Transverse colon (tissue), 4 donors: Measurements from ENCODE around the gene CCL15. TPM values are rescaled to one million over a fixed set of nuclear protein-coding genes. Genes with fewer than 3 reads are reported as not detected.

Experiments used
- DNase-seq: peaks from one replicate; pipeline ENCODE4 v3.0.0-alpha.2; 2019
- H3K27ac ChIP-seq, 4 donors: fragments of 200-600 bp; sonication (generic); 2 replicates each; pipeline ENCODE4 v1.5.1; 2016 to 2018; ENCODE audit warnings: inconsistent platforms in 4 of 4
- H3K27me3 ChIP-seq: fragments of 200-600 bp; sonication (generic); 2 replicates; pipeline ENCODE4 v1.5.1; 2017; ENCODE audit warnings: inconsistent platforms
- H3K36me3 ChIP-seq, 4 donors: fragments of 200-600 bp; sonication (generic); 2 replicates each; pipeline ENCODE4 v1.5.1; 2017 to 2019; ENCODE audit warnings: inconsistent platforms in 4 of 4
- H3K4me1 ChIP-seq, 4 donors: fragments of 200-600 bp; sonication (generic); 2 replicates each; pipeline ENCODE4 v1.5.1; 2017 to 2020; ENCODE audit warnings: inconsistent platforms in 4 of 4
- H3K4me3 ChIP-seq, 4 donors: fragments of 200-600 bp; sonication (generic); 1 replicate in 1 of 4; 2 replicates in 3 of 4; pipeline versions ENCODE4 v1.5.1 to v1.6.1; 2017 to 2019; ENCODE audit warnings: inconsistent platforms in 4 of 4
- H3K9me3 ChIP-seq, 2 donors: fragments of 200-600 bp; sonication (generic); 2 replicates each; pipeline ENCODE4 v1.5.1; 2017 to 2019; ENCODE audit warnings: inconsistent platforms in 2 of 2
- CTCF ChIP-seq, 5 experiments: fragments of 200-600 bp in 3 of 5; fragments of 450-650 bp in 2 of 5; sonication (generic) in 3 of 5; IDR thresholded peaks; 1 replicate in 2 of 5; 2 replicates in 3 of 5; pipeline ENCODE4 v1.5.1; 2016 to 2017; ENCODE audit warnings: antibody characterized with exemption in 5 of 5, inconsistent platforms in 3 of 5, mild to moderate bottlenecking in 2 of 5, moderate library complexity in 1 of 5
- EP300 ChIP-seq: sonication (generic); formaldehyde crosslinking; IDR thresholded peaks from one replicate; pipeline ENCODE4 v1.6.1; 2017; ENCODE audit warnings: antibody characterized with exemption, low read depth
- POLR2A ChIP-seq: fragments of 450-650 bp; IDR thresholded peaks from one replicate; pipeline ENCODE4 v1.6.1; 2016; ENCODE audit warnings: antibody characterized with exemption, mild to moderate bottlenecking, moderate library complexity
- POLR2AphosphoS5 ChIP-seq, 3 donors: sonication (generic); formaldehyde crosslinking; IDR thresholded peaks; one replicate each; pipeline ENCODE4 v1.6.1; 2016; ENCODE audit warnings: antibody characterized with exemption in 3 of 3
- WGBS, 2 donors: methylation state at CpG; one replicate each; pipeline ENCODE4 v1.1.5; 2018; ENCODE audit warnings: low coverage in 1 of 2; 5-methylcytosine and 5-hydroxymethylcytosine counted together
- in situ Hi-C, 4 donors: fragments of 200-750 bp; cut with MboI; loops; one replicate each; pipeline versions ENCODE4 v1.15.0 to v1.15.1; 2017; ENCODE audit warnings: low sequenced_read_pairs in 3 of 4, low pct_ligation_motif_present in 1 of 4, low pct_unique_long_range_greater_than_20kb in 1 of 4
- intact Hi-C: fragments of 100-400 bp; cut with DNase I; formaldehyde crosslinking; loops from one replicate; pipeline ENCODE4 v1.15.1; 2023; ENCODE audit warnings: low total_unique reads
- total RNA-seq, 4 donors: library from RNA; depleted of rRNA; stranded (reverse); fragments of >200 nt; gene quantifications; one replicate each; pipeline ENCODE4 v1.1.0, GENCODE V29; 2016

Gene CCL15
- total RNA-seq, 4 donors from 2014 or later: 6.8 to 68.8 (median 31.5) TPM

DNA sequence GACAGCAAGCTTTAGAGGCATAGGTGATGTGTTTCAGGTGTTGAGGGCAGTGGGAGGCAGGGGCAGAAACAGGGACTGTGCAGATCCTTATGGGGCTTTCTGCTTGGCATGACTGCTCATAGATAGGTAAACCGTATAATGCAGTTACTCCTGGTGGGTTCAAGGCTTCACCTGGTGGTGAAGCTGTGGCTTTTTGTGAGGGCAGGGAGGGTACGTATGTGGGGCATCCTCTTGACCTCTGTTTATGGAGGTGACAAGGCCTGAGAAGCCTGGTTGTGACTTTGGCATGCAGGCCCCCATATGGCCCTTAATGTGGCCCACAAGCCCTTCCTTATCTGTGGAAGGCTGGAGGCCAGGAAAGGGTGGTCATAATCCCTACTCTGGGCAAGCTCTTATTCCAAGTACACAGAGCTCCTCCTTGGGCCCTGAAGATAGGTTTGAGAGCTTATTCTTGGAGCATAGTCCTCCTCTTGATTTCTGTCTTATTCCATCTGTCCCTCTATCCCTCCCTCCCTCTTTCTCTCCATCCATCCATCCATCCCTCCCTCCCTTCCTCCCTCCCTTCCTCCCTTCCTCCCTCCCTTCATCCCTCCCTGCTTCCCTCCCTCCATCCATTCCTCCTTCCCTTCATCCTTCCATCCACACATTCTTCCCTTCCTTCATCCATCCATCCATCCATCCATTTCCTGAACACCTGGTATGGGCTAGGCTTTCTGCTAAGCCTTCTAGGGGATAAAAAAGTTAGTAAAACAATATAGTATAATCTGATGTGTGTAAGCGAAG is 18.8 kb downstream of the CCL15 start:
- 75 to 84% methylated on average over 1 to 3 of the region's 3 CpGs for WGBS, 2 donors
- in situ Hi-C loops: no loop called here
- Histone ChIP-seq H3K4me3 (no peak overlapping the region), H3K4me1 (peaks cover 0 to 4% (median 0%) of the 10 kb centered on the region in 4 donors), H3K27ac (no peak overlapping the region), H3K36me3 (no peaks in the 10 kb centered on the region), H3K27me3 (no peaks in the 10 kb centered on the region), H3K9me3 (no peaks in the 10 kb centered on the region)
- TF ChIP-seq CTCF (IDR thresholded peaks at IDR 0.05) (no peak), EP300 (no peak), POLR2AphosphoS5 (IDR thresholded peaks at IDR 0.05) (no peak), POLR2A (no peak)
- no peak for DNase-seq
- intact Hi-C loops: loop anchor here (5.0 to 10.0 kb wide), 2 partner anchors 162 to 235 kb away; no protein-coding TSS in a partner anchor

- H3K27ac ChIP-seq: no peak overlapping the region
- WGBS, 2 donors: 41 to 55% methylated on average over 4 of the region's 4 CpGs
- intact Hi-C loops: loop anchor here (5.0 to 10.0 kb wide), 2 partner anchors 163 to 235 kb away; no protein-coding TSS in a partner anchor
- H3K27me3 ChIP-seq: no peaks in the 10 kb centered on the region
- no peaks in the 10 kb centered on the region for H3K9me3 ChIP-seq
- DNase-seq: peak; percentile 28
- in situ Hi-C loops: no loop called here
- TF ChIP-seq CTCF (IDR thresholded peaks at IDR 0.05) (peak in 3 of 5 experiments; percentile 6 to 23 (median 16)), POLR2A (no peak), POLR2AphosphoS5 (IDR thresholded peaks at IDR 0.05) (no peak), EP300 (no peak)
- H3K36me3 ChIP-seq: no peaks in the 10 kb centered on the region
- peaks cover 0 to 4% (median 0%) of the 10 kb centered on the region in 4 donors for H3K4me1 ChIP-seq
- no peak overlapping the region for H3K4me3 ChIP-seq
These were observed 19.4 kb downstream of the CCL15 start for GRCh38 chr17:35981908-35982330.

DNA sequence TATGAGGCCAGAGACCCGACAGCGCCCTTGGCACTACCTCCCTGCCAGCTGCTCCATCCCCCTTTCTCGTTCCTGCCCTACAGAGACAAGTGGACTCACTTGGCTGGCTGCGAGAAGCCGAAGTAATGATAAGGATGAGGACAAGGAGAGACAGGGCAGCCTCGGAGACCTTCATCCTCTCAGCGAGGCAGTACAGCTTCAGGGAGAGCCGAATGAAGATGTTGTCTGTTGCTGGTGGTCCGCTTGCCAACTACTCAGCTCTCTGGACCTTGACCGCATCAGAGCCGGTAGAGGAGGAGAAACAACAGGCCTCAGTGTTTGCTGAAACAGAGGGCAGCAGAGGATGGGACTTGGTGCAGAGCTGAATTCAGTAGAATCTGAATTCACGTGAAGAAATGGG is 20.1 kb downstream of the CCL15 start, which contains the start of gene CCL16:
Gene CCL16 (minus strand): TSS at position 252 of the 400 bp plus-strand sequence. CDS start 77 bp downstream, at position 175.
- intact Hi-C loops: loop anchor here (5.0 to 10.0 kb wide), 2 partner anchors 164 to 236 kb away; no protein-coding TSS in a partner anchor
- 80 to 91% methylated on average over 1 to 12 of the region's 12 CpGs for WGBS, 2 donors

More for the DNA sequence above, 20.1 kb downstream of the CCL15 start, which contains the start of gene CCL16:
- Histone ChIP-seq H3K27me3 (no peaks in the 10 kb centered on the region), H3K4me3 (no peak within 1 kb of the TSS), H3K4me1 (peaks cover 0 to 5% (median under 1%) of the 10 kb centered on the region in 4 donors), H3K9me3 (no peaks in the 10 kb centered on the region), H3K36me3 (no peaks in the 10 kb centered on the region), H3K27ac (no peak within 1 kb of the TSS)
- in situ Hi-C loops: no loop called here
- DNase-seq: no peak
- TF ChIP-seq POLR2A (no peak), CTCF (IDR thresholded peaks at IDR 0.05) (no peak)
